OCI-M2 (cell line): ENCODE results near the gene NES.

Experiments used
- DNase-seq: peaks from one replicate; lab custom pipeline; 2025; ENCODE audit not compliant: unreplicated experiment; lab: John Stamatoyannopoulos, UW

Gene NES

GRCh38 chr1:156623946-156624813 lies 53.0 kb downstream of the NES start:
- no peak for DNase-seq

- DNase-seq = no peak
Measured at GRCh38 chr1:156622581-156623297, 54.5 kb downstream of the NES start.

GRCh38 chr1:156619582-156619955 lies 57.6 kb downstream of the NES start:
- no peak for DNase-seq

GRCh38 chr1:156618853-156619581 lies 58.2 kb downstream of the NES start, which contains the start of gene HAPLN2:
Gene HAPLN2, plus strand, starts transcription at chr1:156619415. Its CDS starts 4,076 bp downstream, at chr1:156623491.
- DNase-seq = no peak
